OCI-LY3 (cell line): Measurements from ENCODE around the gene CDCP1.

ENCODE experiments used
- H2AFZ ChIP-seq: fragments of 200-600, 300-600 bp; shearing (Covaris generic); 2 replicates; pipeline ENCODE4 v1.6.0; 2014; ENCODE audit warnings: antibody characterized with exemption, low read depth, low read length
- H3K27ac ChIP-seq: fragments of 200-600, 300-600 bp; sonication (generic); 2 replicates; pipeline ENCODE4 v1.5.1; 2014; ENCODE audit warnings: mild to moderate bottlenecking, low read length, moderate library complexity, mixed read lengths
- H3K27me3 ChIP-seq: fragments of 200-600, 300-600 bp; sonication (generic); 2 replicates; pipeline ENCODE4 v1.6.1; 2014; ENCODE audit warnings: low read depth, low read length, mixed read lengths
- H3K36me3 ChIP-seq: fragments of 200-600, 300-600 bp; sonication (generic); replicated peaks from 2 replicates; pipeline ENCODE3; 2014; ENCODE audit warnings: low read depth, low read length, mixed read lengths
- H3K4me1 ChIP-seq: fragments of 300-600, 200-600 bp; sonication (generic); 2 replicates; pipeline ENCODE4 v1.6.1; 2014; ENCODE audit warnings: low read length, mixed read lengths
- H3K4me2 ChIP-seq: fragments of 200-600, 300-600 bp; sonication (generic); 2 replicates; pipeline ENCODE4 v1.6.1; 2014; ENCODE audit warnings: low read length, mixed read lengths
- H3K4me3 ChIP-seq: fragments of 300-600, 200-600 bp; sonication (generic); 2 replicates; pipeline ENCODE4 v1.5.1; 2014; ENCODE audit warnings: antibody characterized with exemption, mild to moderate bottlenecking, low read length, moderate library complexity
- H3K79me2 ChIP-seq: fragments of 300-600, 200-600 bp; shearing (Covaris generic); 2 replicates; pipeline ENCODE4 v1.6.1; 2014; ENCODE audit warnings: mild to moderate bottlenecking, low read length, mixed read lengths
- H3K9ac ChIP-seq: fragments of 300-600, 200-600 bp; shearing (Covaris generic); 2 replicates; pipeline ENCODE4 v1.6.0; 2014; ENCODE audit warnings: mild to moderate bottlenecking, low read length, moderate library complexity
- H3K9me3 ChIP-seq: fragments of 200-600, 300-600 bp; shearing (Covaris generic); 2 replicates; pipeline ENCODE4 v1.6.1; 2014; ENCODE audit warnings: low read length, mixed read lengths; ENCODE audit not compliant: insufficient read depth
- H4K20me1 ChIP-seq: fragments of 200-600, 300-600 bp; sonication (generic); 2 replicates; pipeline ENCODE4 v1.6.1; 2016; ENCODE audit warnings: low read length, mixed read lengths; ENCODE audit not compliant: insufficient read depth
- CTCF ChIP-seq: fragments of 200-600, 300-600 bp; sonication (generic); IDR thresholded peaks from 2 replicates; pipeline ENCODE4 v1.5.1; 2014; ENCODE audit warnings: antibody characterized with exemption, low read length, low read depth
- EZH2phosphoT487 ChIP-seq: fragments of 200-600 bp; shearing (Covaris generic); IDR thresholded peaks from 2 replicates; pipeline ENCODE4 v1.6.1; 2018; ENCODE audit warnings: antibody characterized with exemption, mixed run types, low read depth

The CDCP1 gene

DNA sequence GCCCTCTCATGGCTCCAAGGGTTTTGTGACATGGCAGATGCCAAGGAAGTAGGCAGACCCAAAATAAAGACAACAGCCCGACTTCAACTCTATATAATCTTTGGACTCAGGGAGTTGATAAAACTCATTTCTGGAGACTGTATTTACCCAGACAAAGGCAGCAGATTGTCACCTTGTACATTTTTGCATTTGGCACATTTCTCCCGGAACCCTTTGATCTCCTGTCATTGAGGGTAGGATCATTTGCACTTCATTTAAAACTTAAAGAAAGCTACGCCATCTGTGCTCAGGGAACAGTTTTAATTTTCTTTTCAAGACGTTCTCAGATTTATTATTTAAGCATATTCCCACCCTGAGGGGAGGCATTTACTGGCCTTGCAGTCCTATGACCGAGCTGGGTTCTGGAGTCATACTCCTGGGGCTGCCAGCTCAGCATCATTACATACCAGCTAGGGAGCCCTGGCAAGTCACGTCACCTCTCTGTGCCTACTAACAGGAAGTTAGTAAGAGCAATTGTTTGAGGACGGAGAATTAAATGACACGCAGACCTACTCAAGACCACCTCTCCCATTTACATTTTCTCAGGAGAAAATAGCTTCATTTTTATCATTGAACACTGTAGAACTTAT is 5.9 kb downstream of the CDCP1 start:
- Histone ChIP-seq H3K9ac (no peak overlapping the region), H2AFZ (no peak overlapping the region), H3K9me3 (no peaks in the 10 kb centered on the region), H3K4me2 (no peak overlapping the region), H3K4me1 (no peaks in the 10 kb centered on the region), H3K4me3 (no peak overlapping the region), H3K27me3 (peaks cover 32% of the 10 kb centered on the region), H3K27ac (no peak overlapping the region), H3K79me2 (no peaks in the 10 kb centered on the region), H3K36me3 (no peaks in the 10 kb centered on the region), H4K20me1 (no peaks in the 10 kb centered on the region)
- TF ChIP-seq CTCF (no peak), EZH2phosphoT487 (no peak)

DNA sequence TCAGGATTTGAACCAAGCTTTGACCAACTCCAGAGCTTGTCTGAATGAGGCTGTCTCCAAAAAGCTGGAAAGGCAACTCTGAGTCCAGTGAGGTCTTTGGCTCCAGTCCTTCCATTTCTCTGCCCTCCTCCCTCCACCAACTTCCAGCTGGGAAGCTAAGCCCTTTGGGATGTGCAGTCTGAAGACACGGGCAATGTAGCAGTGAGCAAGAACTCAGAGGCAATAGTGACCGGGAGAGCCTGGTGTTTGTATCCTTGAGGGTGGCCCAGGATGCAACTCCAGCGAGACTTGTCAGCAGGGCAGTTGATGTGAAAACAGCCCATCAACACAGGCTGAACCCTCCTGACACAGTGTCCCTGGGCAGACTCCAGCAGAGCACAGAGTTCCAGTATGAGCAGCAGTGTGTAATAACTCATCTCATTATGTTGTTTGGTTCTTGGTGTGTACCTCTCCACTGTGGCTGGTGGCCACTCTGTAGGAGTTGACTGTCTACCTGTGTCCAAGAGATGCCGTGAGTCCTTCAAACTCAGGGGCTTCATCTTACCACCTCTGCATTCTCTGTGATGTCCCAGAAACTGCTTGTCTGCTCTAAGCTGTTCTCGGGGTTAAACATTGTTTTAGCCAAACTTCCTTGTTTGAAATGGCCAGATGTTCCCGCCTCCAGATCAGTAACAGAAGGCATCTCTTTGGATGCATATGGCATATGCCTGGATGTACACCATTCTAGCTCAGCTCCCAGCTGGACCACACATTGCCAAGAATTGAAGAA is 6.6 kb downstream of the CDCP1 start:
- H3K9me3 ChIP-seq = no peaks in the 10 kb centered on the region
- no peak overlapping the region for H3K4me2 ChIP-seq
- H3K4me1 ChIP-seq = no peaks in the 10 kb centered on the region
- no peak overlapping the region for H3K27ac ChIP-seq
- H4K20me1 ChIP-seq = no peaks in the 10 kb centered on the region
- no peak overlapping the region for H3K9ac ChIP-seq
- no peaks in the 10 kb centered on the region for H3K36me3 ChIP-seq
- peaks cover 32% of the 10 kb centered on the region for H3K27me3 ChIP-seq
- no peaks in the 10 kb centered on the region for H3K79me2 ChIP-seq
- no peak overlapping the region for H2AFZ ChIP-seq
- no peak for TF ChIP-seq CTCF
- no peak for TF ChIP-seq EZH2phosphoT487
- H3K4me3 ChIP-seq = no peak overlapping the region

DNA sequence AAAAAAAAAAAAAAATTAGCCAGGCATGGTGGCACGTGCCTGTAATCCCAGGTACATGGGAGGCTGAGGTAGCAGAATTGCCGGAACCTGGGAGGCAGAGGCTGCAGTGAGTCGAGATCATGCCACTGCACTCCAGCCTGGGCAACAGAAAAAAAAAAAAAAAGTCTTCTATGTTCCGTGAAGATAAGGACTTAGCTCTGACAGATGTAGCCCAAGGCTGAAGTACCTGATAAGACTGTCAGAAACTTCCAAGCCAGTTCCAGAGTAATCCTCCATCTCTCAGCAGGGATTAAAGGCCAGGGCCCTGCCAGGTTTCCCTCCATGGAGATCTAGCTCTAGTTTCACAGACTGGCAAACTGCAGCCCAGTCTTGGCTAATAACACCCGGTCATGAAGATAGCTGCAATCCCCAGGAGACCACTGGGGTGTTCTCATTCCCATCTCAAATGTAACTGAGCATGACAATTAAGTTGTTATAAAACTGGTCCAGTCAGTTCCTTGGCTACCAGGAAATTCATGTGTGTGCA is 8.5 kb downstream of the CDCP1 start:
- Histone ChIP-seq H3K36me3 (no peaks in the 10 kb centered on the region), H3K4me1 (no peaks in the 10 kb centered on the region), H3K9ac (no peak overlapping the region), H3K9me3 (no peaks in the 10 kb centered on the region), H4K20me1 (no peaks in the 10 kb centered on the region), H3K4me2 (no peak overlapping the region), H2AFZ (no peak overlapping the region), H3K79me2 (no peaks in the 10 kb centered on the region), H3K4me3 (no peak overlapping the region), H3K27me3 (peaks cover 27% of the 10 kb centered on the region), H3K27ac (no peak overlapping the region)
- TF ChIP-seq EZH2phosphoT487 (no peak), CTCF (no peak)

GRCh38 chr3:45135959-45136358 is 10.2 kb downstream of the CDCP1 start:
- TF ChIP-seq CTCF = no peak
- TF ChIP-seq EZH2phosphoT487 = no peak
- Histone ChIP-seq H3K27ac (no peak overlapping the region), H3K9ac (no peak overlapping the region)

More at GRCh38 chr3:45135959-45136358, 10.2 kb downstream of the CDCP1 start:
- H3K9me3 ChIP-seq = no peaks in the 10 kb centered on the region
- no peak overlapping the region for H3K4me2 ChIP-seq
- H3K4me1 ChIP-seq = no peaks in the 10 kb centered on the region
- peaks cover 17% of the 10 kb centered on the region; the same call in 1 of the 2 replicates for H3K27me3 ChIP-seq
- H3K4me3 ChIP-seq = no peak overlapping the region
- H2AFZ ChIP-seq = no peak overlapping the region
- no peaks in the 10 kb centered on the region for H3K79me2 ChIP-seq
- no peaks in the 10 kb centered on the region for H3K36me3 ChIP-seq
- no peaks in the 10 kb centered on the region for H4K20me1 ChIP-seq
